ENCODE measurements around the gene FES. TPM values are rescaled to one million over a fixed set of nuclear protein-coding genes. Genes with fewer than 3 reads are reported as not detected.

Gene FES
- total RNA-seq, 1 experiment from 2014 or later = 6.7 TPM

- Mint-ChIP-seq H3K4me1 (peaks cover 3 to 8% of the 10 kb centered on the region in 2 experiments; a peak in 3 of 4 replicates), H3K27me3 (ENCODE audit: low read depth) (no peaks in the 10 kb centered on the region; the same call in 1 of the 2 replicates), H3K27ac (peak overlapping the region in 2 of 3 experiments; percentile 44 to 57; a peak in 2 of 7 replicates), H3K36me3 (ENCODE audit: insufficient read depth in 1 of 3, low read depth in 3 of 3) (peaks cover 4 to 10% (median 10%) of the 10 kb centered on the region in 3 experiments; a peak in 6 of 7 replicates), H3K9me3 (no peaks in the 10 kb centered on the region; a peak in 1 of 5 replicates), H3K4me3 (no peak overlapping the region)
- H4K8ac ChIP-seq (replicated peaks; ENCODE audit: insufficient read length, low read depth, low read length) = no peak overlapping the region
- no peak overlapping the region for H2BK15ac ChIP-seq (ENCODE audit: low read depth, low read length)
- no peaks in the 10 kb centered on the region for H3K23me2 ChIP-seq (ENCODE audit: insufficient read length, low read depth, low read length, poor library complexity, severe bottlenecking)
- H3K27ac ChIP-seq (ENCODE audit: insufficient read length, low read depth, low read length) = no peak overlapping the region
- WGBS (ENCODE audit: extremely low coverage, insufficient read length, low lambda C conversion rate) = no CpG with 5 or more reads among the region's 11 CpGs
- no peak for TF ChIP-seq CTCF (conservative IDR thresholded peaks at IDR 0.05)
- no peak overlapping the region for H3K23ac ChIP-seq (ENCODE audit: insufficient read length, low read depth, low read length)
- H3K79me2 ChIP-seq (ENCODE audit: insufficient read depth, low read length) = no peaks in the 10 kb centered on the region
- no peak overlapping the region for H2BK5ac ChIP-seq (ENCODE audit: insufficient read length, low read length)
- H4K91ac ChIP-seq (ENCODE audit: insufficient read length, low read depth, low read length) = no peak overlapping the region
- H3K79me1 ChIP-seq (ENCODE audit: insufficient read depth, low read depth, low read length, poor library complexity, severe bottlenecking) = no peaks in the 10 kb centered on the region
- no peaks in the 10 kb centered on the region; the same call in 1 of the 2 replicates for H3K4me1 ChIP-seq (ENCODE audit: insufficient read depth, low read length)
- H3K27me3 ChIP-seq (ENCODE audit: insufficient read depth, low read length) = no peaks in the 10 kb centered on the region
- no peak overlapping the region for H3K14ac ChIP-seq (ENCODE audit: insufficient read depth, low read length)
- no peak overlapping the region for H4K5ac ChIP-seq (ENCODE audit: insufficient read length, low read depth, low read length)
- H2BK12ac ChIP-seq (ENCODE audit: insufficient read length, low read depth, low read length) = no peak overlapping the region
- H4K20me1 ChIP-seq (ENCODE audit: control insufficient read depth, insufficient read depth, insufficient read length) = no peaks in the 10 kb centered on the region
- H2BK120ac ChIP-seq (ENCODE audit: low read depth, low read length, poor library complexity, severe bottlenecking) = no peak overlapping the region
- H3K4me2 ChIP-seq (ENCODE audit: insufficient read depth, insufficient read length, low read length) = no peak overlapping the region
- H3K9ac ChIP-seq (ENCODE audit: extremely low read depth, insufficient read length, low read length) = no peak overlapping the region
- H2AFZ ChIP-seq (ENCODE audit: low read length) = no peak overlapping the region
- no peaks in the 10 kb centered on the region for H3K9me3 ChIP-seq (ENCODE audit: control insufficient read depth, low read depth, low read length)
- no peak overlapping the region for H2BK20ac ChIP-seq (ENCODE audit: low read depth, low read length, poor library complexity, severe bottlenecking)
- H3K56ac ChIP-seq (ENCODE audit: insufficient read length, low read depth, low read length) = no peak overlapping the region
- DNase-seq = no peak
- no peak overlapping the region for H3T11ph ChIP-seq (ENCODE audit: low read length)
- H3K4ac ChIP-seq (ENCODE audit: low read depth, low read length) = no peak overlapping the region
- no peak overlapping the region for H3K18ac ChIP-seq (ENCODE audit: insufficient read length, low read depth, low read length)
- H2AK5ac ChIP-seq (ENCODE audit: insufficient read length, low read length) = no peak overlapping the region
These were observed 7.7 kb downstream of the FES start for GRCh38 chr15:90892023-90892422.

All from H9 (cell line).